GM18951 (cell line): ENCODE data around the gene MCM6.
"Not testable (repeated sequence)": the region's sequence is repeated elsewhere in the genome, so short reads cannot be mapped to it uniquely, and the experiment has no call there.

Source experiments
- POLR2A ChIP-seq: IDR thresholded peaks from 4 replicates; pipeline ENCODE4 v1.6.1; 2011; ENCODE audit warnings: mild to moderate bottlenecking; ENCODE audit not compliant: insufficient read length, insufficient read depth; ENCODE audit errors: extremely low read depth
- in situ Hi-C: fragments of 300-500 bp; cut with MboI; formaldehyde crosslinking; loops from one replicate; pipeline ENCODE4 v1.12.0; 2022; ENCODE audit warnings: low sequenced_read_pairs, mixed read lengths, inconsistent platforms; ENCODE audit not compliant: unreplicated experiment

MCM6 gene

GRCh38 chr2:135825131-135825530 lies 51.1 kb downstream of the MCM6 start:
- TF ChIP-seq POLR2A: no peak
- in situ Hi-C loops: no loop called here

DNA sequence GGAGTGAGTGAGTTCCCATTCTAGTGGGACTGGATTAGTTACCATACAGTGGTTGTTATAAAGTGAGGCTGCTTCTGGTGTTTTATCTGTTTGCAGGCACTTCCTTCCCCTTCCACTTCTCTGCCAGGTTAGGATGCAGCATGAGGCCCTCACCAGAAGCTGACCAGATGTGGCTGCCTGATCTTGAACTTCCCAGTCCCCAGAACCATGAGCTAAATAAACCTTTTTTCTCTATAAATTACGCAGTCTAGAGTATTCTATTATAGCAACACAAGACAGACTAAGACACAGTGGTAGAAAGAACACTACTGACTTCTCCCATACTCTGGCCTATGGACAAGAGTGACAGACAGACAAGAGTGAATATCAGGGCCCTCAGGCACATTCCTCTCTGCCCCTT lies 53.4 kb downstream of the MCM6 start:
- in situ Hi-C loops: no loop called here

GRCh38 chr2:135821190-135821589 lies 55.1 kb downstream of the MCM6 start:
- in situ Hi-C loops: no loop called here

More for the DNA sequence above, 53.4 kb downstream of the MCM6 start:
- no peak for TF ChIP-seq POLR2A

DNA sequence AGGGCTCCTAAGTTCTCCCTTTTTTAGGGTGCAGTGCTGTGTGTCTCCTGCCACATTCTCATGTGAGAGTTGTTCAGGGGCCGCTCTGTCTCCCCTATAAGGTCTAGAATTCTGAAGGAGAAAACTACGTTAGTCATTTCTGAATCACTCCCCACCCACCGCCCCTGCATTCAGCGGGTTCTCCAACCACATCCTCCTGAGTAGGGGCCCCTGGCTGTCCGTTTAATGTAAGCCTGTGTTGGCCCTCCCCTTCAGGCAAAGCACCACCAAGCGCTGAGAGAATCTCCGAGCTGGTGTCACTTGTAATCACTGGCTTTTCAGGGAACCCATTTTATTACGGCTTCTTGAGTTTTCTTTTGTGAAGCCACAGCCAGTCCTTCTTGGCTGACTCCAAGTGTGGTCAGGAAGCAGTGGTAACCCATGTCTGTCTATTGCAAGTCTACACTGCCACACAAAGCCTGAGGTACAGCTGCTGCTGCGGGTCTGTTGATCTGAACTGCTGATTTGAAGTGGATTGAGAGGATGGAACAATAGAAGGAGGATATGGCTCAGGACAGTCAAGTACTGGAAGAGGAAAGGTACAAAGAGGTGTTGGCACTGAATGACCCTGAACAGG lies 56.1 kb downstream of the MCM6 start:
- in situ Hi-C loops: no loop called here
- TF ChIP-seq POLR2A: no peak

More at GRCh38 chr2:135821190-135821589, 55.1 kb downstream of the MCM6 start:
- no peak for TF ChIP-seq POLR2A

DNA sequence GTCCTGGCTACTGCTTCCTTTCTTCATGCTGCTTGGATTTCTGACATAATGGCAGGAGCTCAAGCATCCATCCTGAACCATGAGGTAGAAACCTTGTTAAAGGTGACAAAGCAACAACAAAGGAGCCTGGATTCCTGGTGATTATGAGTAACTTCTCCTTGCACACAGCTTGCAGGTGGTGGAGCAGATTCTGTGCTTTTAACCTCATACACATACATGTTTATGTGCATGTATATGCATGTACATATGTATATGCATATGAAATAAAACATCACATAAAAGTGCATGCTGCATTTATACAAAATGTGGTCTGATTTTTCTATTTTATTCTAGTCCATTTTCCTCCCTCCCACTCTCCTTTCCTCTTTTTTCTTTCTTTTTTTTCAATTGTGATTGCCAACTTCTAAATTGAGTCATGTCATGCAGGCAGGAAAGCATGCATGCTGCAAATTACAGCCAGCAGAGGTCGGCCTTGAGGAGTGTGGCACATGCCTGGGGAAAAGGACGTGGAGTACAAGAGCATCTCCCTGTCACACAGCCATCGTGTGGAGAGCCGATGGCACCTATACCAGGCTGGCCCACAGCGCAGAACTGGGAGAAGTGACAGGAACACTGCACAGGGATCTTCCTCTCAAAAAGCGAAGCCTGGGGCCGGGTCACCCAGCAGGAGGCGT lies 57.2 kb downstream of the MCM6 start:
- TF ChIP-seq POLR2A: no peak
- in situ Hi-C loops: no loop called here

GRCh38 chr2:135817951-135818350 lies 58.3 kb downstream of the MCM6 start:
- in situ Hi-C loops: no loop called here
- TF ChIP-seq POLR2A: no peak

DNA sequence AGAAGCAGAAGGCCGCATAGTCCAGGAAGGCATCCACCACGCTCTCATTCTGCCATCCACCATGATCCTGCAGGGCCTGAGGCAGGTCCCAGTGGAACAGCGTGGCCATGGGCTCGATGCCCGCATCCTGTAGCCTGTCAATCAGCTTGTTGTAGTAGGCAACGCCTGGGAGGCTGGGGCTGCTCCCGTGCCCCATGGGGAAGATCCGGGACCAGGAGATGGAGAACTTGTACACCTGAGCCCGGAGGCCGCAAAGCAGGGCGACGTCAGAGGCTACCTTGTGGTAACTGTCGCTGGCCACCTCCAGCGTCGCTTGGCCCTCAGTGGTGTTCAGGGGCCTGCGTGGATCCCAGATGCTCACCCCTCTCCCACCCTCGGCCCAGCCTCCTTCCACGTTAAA lies 58.8 kb downstream of the MCM6 start:
- TF ChIP-seq POLR2A: no peak
- in situ Hi-C loops: no loop called here

DNA sequence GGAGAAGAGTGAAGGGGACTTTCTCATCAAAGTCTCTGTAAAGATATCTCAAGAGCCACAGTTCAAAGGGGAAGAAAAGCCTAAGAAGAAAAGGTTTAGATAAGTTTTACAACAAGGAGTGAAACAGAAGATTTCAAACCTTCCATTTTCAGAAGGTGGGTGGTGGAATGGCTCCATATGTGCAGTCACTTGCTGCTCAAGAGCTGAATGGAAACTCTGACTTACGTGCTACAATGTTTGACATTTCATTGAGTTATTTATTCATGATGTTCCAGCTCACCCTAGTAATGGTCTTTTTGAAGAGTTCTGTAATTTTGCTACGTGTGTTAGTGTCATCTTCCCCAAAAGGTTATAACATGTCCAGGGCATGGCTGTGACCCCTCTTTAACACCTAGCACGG lies 61.0 kb downstream of the MCM6 start:
- TF ChIP-seq POLR2A: no peak
- in situ Hi-C loops: no loop called here

- TF ChIP-seq POLR2A: no peak
- in situ Hi-C loops: no loop called here
Measured at GRCh38 chr2:135812907-135813511, 63.2 kb downstream of the MCM6 start.

GRCh38 chr2:135807874-135808273 lies 68.4 kb downstream of the MCM6 start:
- in situ Hi-C loops: not testable (repeated sequence)

- in situ Hi-C loops: no loop called here
- TF ChIP-seq POLR2A: no peak
Measured at GRCh38 chr2:135803278-135803677, 73.0 kb downstream of the MCM6 start.

GRCh38 chr2:135802350-135802749 lies 73.9 kb downstream of the MCM6 start:
- no peak for TF ChIP-seq POLR2A
- in situ Hi-C loops: no loop called here

GRCh38 chr2:135800513-135801460 lies 75.5 kb downstream of the MCM6 start:
- no peak for TF ChIP-seq POLR2A
- in situ Hi-C loops: no loop called here
